CD14-positive monocyte (primary cell): ENCODE results near the gene ACVR1. TPM values are rescaled to one million over a fixed set of nuclear protein-coding genes. Genes with fewer than 3 reads are reported as not detected.

Experiments
- DNase-seq, 3 donors: peaks; one replicate each; pipeline ENCODE4 v3.0.0-alpha.2; 2011 to 2022
- H2AFZ ChIP-seq: 2 replicates; pipeline ENCODE4 v1.6.0; 2012; ENCODE audit warnings: mild to moderate bottlenecking, low read depth, low read length, inconsistent platforms; ENCODE audit not compliant: insufficient read depth, poor library complexity, severe bottlenecking
- H3K27ac ChIP-seq, 2 donors: 1 replicate in 1 of 2; 2 replicates in 1 of 2; pipeline ENCODE4 v1.5.1; 2012 to 2013; ENCODE audit warnings: low read length in 2 of 2, control low read depth in 1 of 2, inconsistent platforms in 1 of 2, low read depth in 1 of 2, mild to moderate bottlenecking in 1 of 2
- H3K27me3 ChIP-seq, 2 donors: one replicate each; pipeline versions ENCODE4 v1.6.0 to v1.6.1; 2011 to 2013; ENCODE audit warnings: low read length in 2 of 2; ENCODE audit not compliant: control insufficient read depth in 2 of 2, insufficient read depth in 2 of 2
- H3K36me3 ChIP-seq, 2 donors: replicated peaks in 1 of 2; 1 replicate in 1 of 2; 2 replicates in 1 of 2; pipeline versions ENCODE4 v1.5.1 to v1.6.1; 2012 to 2013; ENCODE audit warnings: low read length in 2 of 2, control low read depth in 1 of 2, inconsistent platforms in 1 of 2, mild to moderate bottlenecking in 1 of 2; ENCODE audit not compliant: insufficient read depth in 2 of 2, control insufficient read depth in 1 of 2
- H3K4me1 ChIP-seq, 2 donors: 1 replicate in 1 of 2; 2 replicates in 1 of 2; pipeline versions ENCODE4 v1.5.1 to v1.6.1; 2012 to 2013; ENCODE audit warnings: low read length in 2 of 2, control low read depth in 1 of 2, inconsistent platforms in 1 of 2, mild to moderate bottlenecking in 1 of 2, moderate library complexity in 1 of 2; ENCODE audit not compliant: insufficient read depth in 2 of 2, control insufficient read depth in 1 of 2
- H3K4me2 ChIP-seq: replicated peaks from 2 replicates; pipeline ENCODE3; 2012; ENCODE audit warnings: low read length, moderate library complexity, mild to moderate bottlenecking; ENCODE audit not compliant: poor library complexity, severe bottlenecking; ENCODE audit errors: extremely low read depth
- H3K4me3 ChIP-seq, 3 experiments: fragments of 200-600 bp in 1 of 3; sonication (generic) in 1 of 3; replicated peaks in 1 of 3; 1 replicate in 2 of 3; 2 replicates in 1 of 3; pipeline ENCODE4 v1.5.1; 2011 to 2013; ENCODE audit warnings: low read length in 3 of 3, mild to moderate bottlenecking in 3 of 3, control low read depth in 2 of 3, low read depth in 2 of 3, inconsistent platforms in 1 of 3, moderate library complexity in 1 of 3
- H3K79me2 ChIP-seq: 2 replicates; pipeline ENCODE4 v1.6.0; 2012; ENCODE audit warnings: mild to moderate bottlenecking, control low read depth, inconsistent platforms, low read length, moderate library complexity; ENCODE audit not compliant: insufficient read depth
- H3K9ac ChIP-seq: 2 replicates; pipeline ENCODE4 v1.6.0; 2017; ENCODE audit warnings: low read length, mild to moderate bottlenecking; ENCODE audit not compliant: insufficient read depth, poor library complexity, severe bottlenecking
- H3K9me3 ChIP-seq, 2 donors: replicated peaks in 1 of 2; 1 replicate in 1 of 2; 2 replicates in 1 of 2; pipeline versions ENCODE4 v1.5.1 to v1.6.1; 2012 to 2013; ENCODE audit warnings: low read length in 2 of 2, control low read depth in 1 of 2; ENCODE audit not compliant: control insufficient read depth in 1 of 2, insufficient read depth in 1 of 2
- H4K20me1 ChIP-seq: 2 replicates; pipeline ENCODE4 v1.6.0; 2012; ENCODE audit warnings: mild to moderate bottlenecking, low read length, control low read depth, moderate library complexity; ENCODE audit not compliant: insufficient read depth
- H3K27ac Mint-ChIP-seq, 7 donors: one replicate each; pipeline ENCODE4 v1.8.0; 2020; ENCODE audit warnings: mild to moderate bottlenecking in 7 of 7, mixed read lengths in 7 of 7, moderate library complexity in 6 of 7, inconsistent platforms in 2 of 7
- H3K27me3 Mint-ChIP-seq, 3 donors: one replicate each; pipeline ENCODE4 v1.8.0; 2021 to 2022; ENCODE audit warnings: low read depth in 3 of 3, mild to moderate bottlenecking in 3 of 3, mixed read lengths in 3 of 3, moderate library complexity in 3 of 3, inconsistent platforms in 1 of 3
- H3K36me3 Mint-ChIP-seq, 2 donors: one replicate each; pipeline ENCODE4 v1.8.0; 2020; ENCODE audit warnings: mixed read lengths in 2 of 2, inconsistent platforms in 1 of 2, mild to moderate bottlenecking in 1 of 2
- H3K4me1 Mint-ChIP-seq: one replicate; pipeline ENCODE4 v1.8.0; 2020; ENCODE audit warnings: mild to moderate bottlenecking, mixed read lengths
- H3K4me3 Mint-ChIP-seq, 2 donors: one replicate each; pipeline ENCODE4 v1.8.0; 2020; ENCODE audit warnings: mild to moderate bottlenecking in 2 of 2, mixed read lengths in 2 of 2, moderate library complexity in 1 of 2
- H3K9me3 Mint-ChIP-seq, 7 donors: one replicate each; pipeline ENCODE4 v1.8.0; 2020 to 2022; ENCODE audit warnings: mixed read lengths in 7 of 7, mild to moderate bottlenecking in 6 of 7, moderate library complexity in 6 of 7, inconsistent platforms in 2 of 7
- WGBS: methylation state at CpG from one replicate; pipeline ENCODE4 v1.1.5; 2013; ENCODE audit warnings: missing lambda C conversion rate; ENCODE audit not compliant: insufficient coverage; 5-methylcytosine and 5-hydroxymethylcytosine counted together
- intact Hi-C, 2 donors: fragments of 100-400 bp; cut with micrococcal nuclease; formaldehyde crosslinking; loops; one replicate each; pipeline versions ENCODE4 v1.15.0 to v1.15.1; 2023
- polyA plus RNA-seq, 3 donors: library from polyadenylated mRNA; depleted of rRNA in 1 of 3; unstranded in 2 of 3; stranded (reverse) in 1 of 3; fragments of 300-500 nt in 2 of 3; fragments of >200 nt in 1 of 3; fragmentation: Illumina TruSeq in 2 of 3; gene quantifications; 1 replicate in 2 of 3; 2 replicates in 1 of 3; pipeline ENCODE4 v1.2.3, GENCODE V29; 2012 to 2021
- TF ChIP-seq, protein P1 (sequence below): fragments of 200-600 bp; IDR thresholded peaks from one replicate; pipeline ENCODE4 v1.8.0; 2022; ENCODE audit warnings: antibody characterized with exemption, mild to moderate bottlenecking

Gene ACVR1
- polyA plus RNA-seq, 3 donors: 2.8 to 13.4 (median 4.9) TPM

DNA sequence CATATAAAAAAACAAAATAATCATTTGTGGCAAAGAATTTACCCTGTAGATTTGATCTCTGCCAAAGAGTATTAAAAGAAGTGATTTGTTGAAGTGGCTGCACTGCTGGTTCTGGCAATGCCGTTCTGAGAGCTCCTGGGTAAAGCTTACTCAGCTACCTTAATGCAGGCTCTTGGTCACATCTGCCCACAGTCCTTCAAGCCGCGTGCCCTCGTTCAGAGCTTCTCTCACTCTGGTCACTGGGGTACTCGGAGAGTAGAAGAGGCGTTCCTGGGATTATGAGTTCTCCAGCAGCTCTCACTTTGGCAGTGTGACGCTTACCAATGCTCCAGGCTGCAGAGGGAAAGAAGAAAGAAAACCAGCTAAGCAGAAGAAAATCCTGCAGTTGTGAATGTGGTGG, 57.9 kb downstream of the ACVR1 start:
- Histone ChIP-seq H3K4me2 (no peak overlapping the region), H3K4me3 (no peak overlapping the region), H2AFZ (no peak overlapping the region), H3K27ac (no peak overlapping the region), H3K4me1 (no peaks in the 10 kb centered on the region), H4K20me1 (no peaks in the 10 kb centered on the region), H3K27me3 (no peaks in the 10 kb centered on the region), H3K79me2 (no peaks in the 10 kb centered on the region), H3K9me3 (no peaks in the 10 kb centered on the region), H3K36me3 (peaks cover 14 to 24% of the 10 kb centered on the region in 2 donors), H3K9ac (no peak overlapping the region)
- Mint-ChIP-seq H3K4me1 (no peaks in the 10 kb centered on the region), H3K36me3 (peaks cover 28 to 44% of the 10 kb centered on the region in 2 donors), H3K27ac (no peak overlapping the region), H3K27me3 (no peaks in the 10 kb centered on the region), H3K9me3 (peaks cover 0 to 6% (median 2%) of the 10 kb centered on the region in 7 donors), H3K4me3 (no peak overlapping the region)
- intact Hi-C loops: no loop called here
- DNase-seq: no peak
- TF ChIP-seq, protein P1, sequence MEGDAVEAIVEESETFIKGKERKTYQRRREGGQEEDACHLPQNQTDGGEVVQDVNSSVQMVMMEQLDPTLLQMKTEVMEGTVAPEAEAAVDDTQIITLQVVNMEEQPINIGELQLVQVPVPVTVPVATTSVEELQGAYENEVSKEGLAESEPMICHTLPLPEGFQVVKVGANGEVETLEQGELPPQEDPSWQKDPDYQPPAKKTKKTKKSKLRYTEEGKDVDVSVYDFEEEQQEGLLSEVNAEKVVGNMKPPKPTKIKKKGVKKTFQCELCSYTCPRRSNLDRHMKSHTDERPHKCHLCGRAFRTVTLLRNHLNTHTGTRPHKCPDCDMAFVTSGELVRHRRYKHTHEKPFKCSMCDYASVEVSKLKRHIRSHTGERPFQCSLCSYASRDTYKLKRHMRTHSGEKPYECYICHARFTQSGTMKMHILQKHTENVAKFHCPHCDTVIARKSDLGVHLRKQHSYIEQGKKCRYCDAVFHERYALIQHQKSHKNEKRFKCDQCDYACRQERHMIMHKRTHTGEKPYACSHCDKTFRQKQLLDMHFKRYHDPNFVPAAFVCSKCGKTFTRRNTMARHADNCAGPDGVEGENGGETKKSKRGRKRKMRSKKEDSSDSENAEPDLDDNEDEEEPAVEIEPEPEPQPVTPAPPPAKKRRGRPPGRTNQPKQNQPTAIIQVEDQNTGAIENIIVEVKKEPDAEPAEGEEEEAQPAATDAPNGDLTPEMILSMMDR: no peak
- 98% methylated on average over 7 of the region's 7 CpGs for WGBS

DNA sequence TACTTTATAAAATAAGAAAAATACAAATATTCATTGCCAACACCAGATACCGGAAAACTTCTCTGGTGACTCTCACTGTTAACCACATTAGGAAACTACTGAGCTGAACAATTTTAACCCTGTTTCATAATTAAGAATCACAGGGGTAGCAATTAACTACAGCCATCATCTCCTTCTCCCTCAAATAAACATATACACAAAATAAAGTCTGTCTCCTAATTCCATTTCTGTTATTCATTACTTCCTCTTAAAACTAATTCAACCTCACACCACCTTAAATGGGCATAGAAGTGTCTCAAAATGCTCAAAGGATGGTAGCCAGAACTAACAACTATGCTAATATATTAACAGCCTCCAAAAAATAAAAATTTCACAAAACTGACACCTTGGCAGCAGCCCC, 60.7 kb downstream of the ACVR1 start:
- no peak overlapping the region for H3K27ac ChIP-seq
- H3K9ac ChIP-seq: no peak overlapping the region
- H3K9me3 ChIP-seq: no peaks in the 10 kb centered on the region
- H3K27me3 ChIP-seq: no peaks in the 10 kb centered on the region
- intact Hi-C loops: no loop called here
- TF ChIP-seq, protein P1: no peak
- H3K79me2 ChIP-seq: no peaks in the 10 kb centered on the region
- no peak overlapping the region for H2AFZ ChIP-seq
- no peaks in the 10 kb centered on the region for H3K4me1 ChIP-seq
- H3K27ac Mint-ChIP-seq: peak overlapping the region in 1 of 7 donors; percentile 47
- no peaks in the 10 kb centered on the region for H4K20me1 ChIP-seq
- DNase-seq: no peak
- no peaks in the 10 kb centered on the region for H3K4me1 Mint-ChIP-seq
- H3K4me2 ChIP-seq: no peak overlapping the region
- no peak overlapping the region for H3K4me3 Mint-ChIP-seq
- H3K9me3 Mint-ChIP-seq: peaks cover 0 to 6% (median 2%) of the 10 kb centered on the region in 7 donors
- H3K36me3 Mint-ChIP-seq: peaks cover 40 to 50% of the 10 kb centered on the region in 2 donors
- H3K36me3 ChIP-seq: peaks cover 14 to 28% of the 10 kb centered on the region in 2 donors
- peaks cover 0 to 2% (median 0%) of the 10 kb centered on the region in 3 donors for H3K27me3 Mint-ChIP-seq
- no CpG with 5 or more reads among the region's 1 CpG for WGBS
- H3K4me3 ChIP-seq: no peak overlapping the region
